WTC11 (cell line): ENCODE data around the gene CACNA1C.

Source experiments
- ETV6 ChIP-seq: sonication (generic); formaldehyde crosslinking; IDR thresholded peaks from 2 replicates; pipeline ENCODE4 v1.8.1; 2022; ENCODE audit warnings: mild to moderate bottlenecking, missing genetic modification reagents
- NR2C2 ChIP-seq: sonication (generic); formaldehyde crosslinking; IDR thresholded peaks from 2 replicates; pipeline ENCODE4 v1.8.0; 2022; ENCODE audit warnings: mild to moderate bottlenecking, missing genetic modification reagents
- SP1 ChIP-seq: sonication (generic); formaldehyde crosslinking; conservative IDR thresholded peaks from 2 replicates; pipeline ENCODE4 v1.8.1; 2022; ENCODE audit warnings: missing genetic modification reagents
- TF ChIP-seq, protein P1 (sequence below): fragments of 200-600 bp; IDR thresholded peaks from 2 replicates; pipeline ENCODE4 v1.8.0; 2022; ENCODE audit warnings: antibody characterized with exemption
- TF ChIP-seq, protein P2 (sequence below): fragments of 250-450 bp; sonication (Bioruptor Pico); IDR thresholded peaks from 2 replicates; pipeline ENCODE4 v1.9.0; 2021; ENCODE audit warnings: mild to moderate bottlenecking, borderline replicate concordance
- TF ChIP-seq, protein P3 (sequence below): sonication (generic); formaldehyde crosslinking; IDR thresholded peaks from 2 replicates; pipeline ENCODE4 v1.8.0; 2022; ENCODE audit warnings: mild to moderate bottlenecking, missing genetic modification reagents
- TF ChIP-seq, protein P4 (sequence below): sonication (generic); formaldehyde crosslinking; IDR thresholded peaks from 2 replicates; pipeline ENCODE4 v1.8.0; 2023; ENCODE audit warnings: mild to moderate bottlenecking, missing genetic modification reagents

DNA sequence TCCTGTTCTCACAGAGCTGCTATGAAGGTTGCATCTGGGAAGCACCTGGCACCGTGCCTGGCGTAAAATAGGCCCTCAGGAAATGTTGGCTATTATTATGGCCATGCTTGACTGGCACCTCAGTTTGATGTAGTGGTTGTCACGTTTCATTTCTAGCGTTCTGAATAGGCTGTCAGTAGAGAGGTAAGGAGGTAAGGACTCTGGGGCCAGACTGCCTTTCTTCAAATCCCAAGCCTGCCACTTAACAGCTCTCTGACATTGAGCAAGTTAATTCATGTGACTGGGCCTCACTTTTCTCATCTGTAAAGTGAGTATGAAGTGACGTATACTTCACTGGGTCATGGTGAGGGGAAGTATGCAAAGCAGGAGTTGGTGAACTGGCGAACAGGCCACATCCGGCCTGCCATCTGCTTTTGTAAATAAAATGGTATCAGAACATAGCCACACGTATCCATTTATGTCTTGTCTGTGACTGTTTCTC, 196.2 kb downstream of the CACNA1C start:
- TF ChIP-seq, protein P1, sequence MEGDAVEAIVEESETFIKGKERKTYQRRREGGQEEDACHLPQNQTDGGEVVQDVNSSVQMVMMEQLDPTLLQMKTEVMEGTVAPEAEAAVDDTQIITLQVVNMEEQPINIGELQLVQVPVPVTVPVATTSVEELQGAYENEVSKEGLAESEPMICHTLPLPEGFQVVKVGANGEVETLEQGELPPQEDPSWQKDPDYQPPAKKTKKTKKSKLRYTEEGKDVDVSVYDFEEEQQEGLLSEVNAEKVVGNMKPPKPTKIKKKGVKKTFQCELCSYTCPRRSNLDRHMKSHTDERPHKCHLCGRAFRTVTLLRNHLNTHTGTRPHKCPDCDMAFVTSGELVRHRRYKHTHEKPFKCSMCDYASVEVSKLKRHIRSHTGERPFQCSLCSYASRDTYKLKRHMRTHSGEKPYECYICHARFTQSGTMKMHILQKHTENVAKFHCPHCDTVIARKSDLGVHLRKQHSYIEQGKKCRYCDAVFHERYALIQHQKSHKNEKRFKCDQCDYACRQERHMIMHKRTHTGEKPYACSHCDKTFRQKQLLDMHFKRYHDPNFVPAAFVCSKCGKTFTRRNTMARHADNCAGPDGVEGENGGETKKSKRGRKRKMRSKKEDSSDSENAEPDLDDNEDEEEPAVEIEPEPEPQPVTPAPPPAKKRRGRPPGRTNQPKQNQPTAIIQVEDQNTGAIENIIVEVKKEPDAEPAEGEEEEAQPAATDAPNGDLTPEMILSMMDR = no peak
- TF ChIP-seq, protein P2, sequence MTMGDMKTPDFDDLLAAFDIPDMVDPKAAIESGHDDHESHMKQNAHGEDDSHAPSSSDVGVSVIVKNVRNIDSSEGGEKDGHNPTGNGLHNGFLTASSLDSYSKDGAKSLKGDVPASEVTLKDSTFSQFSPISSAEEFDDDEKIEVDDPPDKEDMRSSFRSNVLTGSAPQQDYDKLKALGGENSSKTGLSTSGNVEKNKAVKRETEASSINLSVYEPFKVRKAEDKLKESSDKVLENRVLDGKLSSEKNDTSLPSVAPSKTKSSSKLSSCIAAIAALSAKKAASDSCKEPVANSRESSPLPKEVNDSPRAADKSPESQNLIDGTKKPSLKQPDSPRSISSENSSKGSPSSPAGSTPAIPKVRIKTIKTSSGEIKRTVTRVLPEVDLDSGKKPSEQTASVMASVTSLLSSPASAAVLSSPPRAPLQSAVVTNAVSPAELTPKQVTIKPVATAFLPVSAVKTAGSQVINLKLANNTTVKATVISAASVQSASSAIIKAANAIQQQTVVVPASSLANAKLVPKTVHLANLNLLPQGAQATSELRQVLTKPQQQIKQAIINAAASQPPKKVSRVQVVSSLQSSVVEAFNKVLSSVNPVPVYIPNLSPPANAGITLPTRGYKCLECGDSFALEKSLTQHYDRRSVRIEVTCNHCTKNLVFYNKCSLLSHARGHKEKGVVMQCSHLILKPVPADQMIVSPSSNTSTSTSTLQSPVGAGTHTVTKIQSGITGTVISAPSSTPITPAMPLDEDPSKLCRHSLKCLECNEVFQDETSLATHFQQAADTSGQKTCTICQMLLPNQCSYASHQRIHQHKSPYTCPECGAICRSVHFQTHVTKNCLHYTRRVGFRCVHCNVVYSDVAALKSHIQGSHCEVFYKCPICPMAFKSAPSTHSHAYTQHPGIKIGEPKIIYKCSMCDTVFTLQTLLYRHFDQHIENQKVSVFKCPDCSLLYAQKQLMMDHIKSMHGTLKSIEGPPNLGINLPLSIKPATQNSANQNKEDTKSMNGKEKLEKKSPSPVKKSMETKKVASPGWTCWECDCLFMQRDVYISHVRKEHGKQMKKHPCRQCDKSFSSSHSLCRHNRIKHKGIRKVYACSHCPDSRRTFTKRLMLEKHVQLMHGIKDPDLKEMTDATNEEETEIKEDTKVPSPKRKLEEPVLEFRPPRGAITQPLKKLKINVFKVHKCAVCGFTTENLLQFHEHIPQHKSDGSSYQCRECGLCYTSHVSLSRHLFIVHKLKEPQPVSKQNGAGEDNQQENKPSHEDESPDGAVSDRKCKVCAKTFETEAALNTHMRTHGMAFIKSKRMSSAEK (CRISPR knock-in tag) = no peak
- TF ChIP-seq, protein P3, sequence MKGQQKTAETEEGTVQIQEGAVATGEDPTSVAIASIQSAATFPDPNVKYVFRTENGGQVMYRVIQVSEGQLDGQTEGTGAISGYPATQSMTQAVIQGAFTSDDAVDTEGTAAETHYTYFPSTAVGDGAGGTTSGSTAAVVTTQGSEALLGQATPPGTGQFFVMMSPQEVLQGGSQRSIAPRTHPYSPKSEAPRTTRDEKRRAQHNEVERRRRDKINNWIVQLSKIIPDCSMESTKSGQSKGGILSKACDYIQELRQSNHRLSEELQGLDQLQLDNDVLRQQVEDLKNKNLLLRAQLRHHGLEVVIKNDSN (CRISPR knock-in tag) = no peak
- TF ChIP-seq ETV6 (CRISPR knock-in tag) (no peak), NR2C2 (CRISPR knock-in tag) (no peak), SP1 (CRISPR knock-in tag) (no peak)
- TF ChIP-seq, protein P4, sequence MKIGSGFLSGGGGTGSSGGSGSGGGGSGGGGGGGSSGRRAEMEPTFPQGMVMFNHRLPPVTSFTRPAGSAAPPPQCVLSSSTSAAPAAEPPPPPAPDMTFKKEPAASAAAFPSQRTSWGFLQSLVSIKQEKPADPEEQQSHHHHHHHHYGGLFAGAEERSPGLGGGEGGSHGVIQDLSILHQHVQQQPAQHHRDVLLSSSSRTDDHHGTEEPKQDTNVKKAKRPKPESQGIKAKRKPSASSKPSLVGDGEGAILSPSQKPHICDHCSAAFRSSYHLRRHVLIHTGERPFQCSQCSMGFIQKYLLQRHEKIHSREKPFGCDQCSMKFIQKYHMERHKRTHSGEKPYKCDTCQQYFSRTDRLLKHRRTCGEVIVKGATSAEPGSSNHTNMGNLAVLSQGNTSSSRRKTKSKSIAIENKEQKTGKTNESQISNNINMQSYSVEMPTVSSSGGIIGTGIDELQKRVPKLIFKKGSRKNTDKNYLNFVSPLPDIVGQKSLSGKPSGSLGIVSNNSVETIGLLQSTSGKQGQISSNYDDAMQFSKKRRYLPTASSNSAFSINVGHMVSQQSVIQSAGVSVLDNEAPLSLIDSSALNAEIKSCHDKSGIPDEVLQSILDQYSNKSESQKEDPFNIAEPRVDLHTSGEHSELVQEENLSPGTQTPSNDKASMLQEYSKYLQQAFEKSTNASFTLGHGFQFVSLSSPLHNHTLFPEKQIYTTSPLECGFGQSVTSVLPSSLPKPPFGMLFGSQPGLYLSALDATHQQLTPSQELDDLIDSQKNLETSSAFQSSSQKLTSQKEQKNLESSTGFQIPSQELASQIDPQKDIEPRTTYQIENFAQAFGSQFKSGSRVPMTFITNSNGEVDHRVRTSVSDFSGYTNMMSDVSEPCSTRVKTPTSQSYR (CRISPR knock-in tag) = no peak
